NB4 (cell line): ENCODE results near the gene GALNT18.

Source experiments
- CTCF ChIP-seq: IDR thresholded peaks from one replicate; pipeline ENCODE4 v1.5.1; 2012; ENCODE audit warnings: low read depth, low read length
- POLR2A ChIP-seq: IDR thresholded peaks from 2 replicates; pipeline ENCODE4 v1.6.1; 2011; ENCODE audit warnings: mild to moderate bottlenecking; ENCODE audit not compliant: insufficient read length; ENCODE audit errors: extremely low read depth

DNA sequence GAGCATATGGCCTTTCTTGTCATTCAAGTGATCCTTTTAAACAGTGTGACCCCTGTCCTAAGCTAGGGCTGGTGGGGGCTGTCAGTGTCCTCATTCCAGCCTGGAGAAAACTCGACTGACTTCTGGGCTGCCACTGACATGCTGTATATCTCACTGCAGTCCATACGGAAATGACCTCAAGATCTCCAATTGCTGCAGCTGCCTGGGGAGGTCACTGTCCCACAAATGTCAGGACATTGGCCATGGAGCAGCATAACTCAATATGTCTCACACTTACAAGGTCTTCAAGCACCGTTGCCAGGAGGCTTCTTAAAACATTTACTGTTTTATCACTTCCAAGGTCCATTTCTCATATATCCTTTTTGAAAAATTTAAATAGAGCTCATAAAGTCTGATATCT lies 240.9 kb downstream of the GALNT18 start:
- TF ChIP-seq CTCF (no peak), POLR2A (no peak)
